NCI-H1694 treated with DMSO at 0.1 percent for 48 hours (cell line): Measurements from ENCODE around the gene MOGAT3.
A peak's percentile ranks its signal among the peaks of the same experiment; 100 is the strongest.

Experiments
- DNase-seq: peaks from one replicate; lab custom pipeline; 2025; lab: John Stamatoyannopoulos, UW

The MOGAT3 gene

GRCh38 chr7:101200862-101201599 is at the start of gene MOGAT3:
MOGAT3 (minus strand) TSS chr7:101201036; CDS start chr7:101200854, 182 bp downstream.
- no peak for DNase-seq

DNA sequence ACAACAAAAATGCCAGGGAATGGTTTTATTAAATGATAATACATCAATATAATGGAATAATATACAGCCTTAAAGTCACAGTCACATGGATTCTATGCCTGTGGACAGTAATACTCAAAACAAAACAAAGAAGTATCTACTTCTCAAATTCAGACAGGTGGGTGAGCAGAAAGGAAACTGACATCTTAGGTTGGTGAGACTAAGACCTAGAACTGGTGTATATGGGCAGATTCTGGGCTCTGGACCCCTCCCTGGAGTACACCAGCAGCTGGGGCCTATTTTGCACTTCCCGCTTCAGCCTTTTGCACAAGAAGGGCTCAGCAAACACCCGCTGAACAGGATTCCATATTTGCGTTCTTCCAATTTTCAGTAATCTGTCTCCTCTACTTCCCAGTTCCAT is 49.5 kb upstream of the MOGAT3 start:
- DNase-seq, result no peak

- no peak for DNase-seq
These were observed 47.4 kb upstream of the MOGAT3 start for GRCh38 chr7:101248276-101248675.

GRCh38 chr7:101245147-101245668 is 44.4 kb upstream of the MOGAT3 start:
- DNase-seq, result no peak

- peak; percentile 90 for DNase-seq
These were observed 43.7 kb upstream of the MOGAT3 start, which contains the start of gene FIS1 for GRCh38 chr7:101244375-101245146. FIS1 (minus strand) TSS chr7:101245081; CDS start chr7:101245004, 77 bp downstream.

GRCh38 chr7:101243646-101244374 is 43.0 kb upstream of the MOGAT3 start:
- DNase-seq, result no peak

GRCh38 chr7:101241443-101242349 is 40.9 kb upstream of the MOGAT3 start:
- peak; percentile 20 for DNase-seq

DNA sequence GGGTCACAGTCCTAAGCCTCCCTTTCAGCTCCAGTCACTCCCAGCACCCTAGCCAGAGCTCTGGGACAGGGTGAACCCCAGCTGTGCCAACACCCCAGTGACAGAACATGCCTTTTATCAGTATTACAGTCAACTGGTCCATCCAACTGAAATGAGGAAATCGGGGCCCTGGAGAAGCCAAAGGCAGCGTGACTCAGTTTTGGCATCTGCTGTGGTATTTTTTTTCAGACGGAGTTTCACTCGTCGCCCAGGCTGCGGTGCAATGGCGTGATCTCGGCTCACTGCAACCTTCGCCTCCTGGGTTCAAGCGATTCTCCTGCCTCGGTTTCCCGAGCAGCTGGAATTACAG is 40.2 kb upstream of the MOGAT3 start:
- DNase-seq, result no peak

- DNase-seq, result no peak
These were observed 39.6 kb upstream of the MOGAT3 start for GRCh38 chr7:101240226-101241014.

DNA sequence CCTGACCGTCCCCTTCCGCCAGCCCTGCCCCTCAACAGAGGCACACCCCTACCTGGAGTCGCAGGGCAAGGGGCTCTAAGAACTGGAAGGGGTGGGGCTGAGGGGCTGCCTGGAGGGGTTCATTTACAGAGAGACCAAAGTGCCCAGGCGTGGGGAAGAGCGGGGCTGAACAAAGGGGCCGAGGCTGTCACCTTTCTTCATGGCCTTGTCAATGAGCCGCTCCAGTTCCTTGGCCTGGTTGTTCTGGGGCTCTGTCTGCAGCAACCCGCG is 39.0 kb upstream of the MOGAT3 start:
- no peak for DNase-seq

DNA sequence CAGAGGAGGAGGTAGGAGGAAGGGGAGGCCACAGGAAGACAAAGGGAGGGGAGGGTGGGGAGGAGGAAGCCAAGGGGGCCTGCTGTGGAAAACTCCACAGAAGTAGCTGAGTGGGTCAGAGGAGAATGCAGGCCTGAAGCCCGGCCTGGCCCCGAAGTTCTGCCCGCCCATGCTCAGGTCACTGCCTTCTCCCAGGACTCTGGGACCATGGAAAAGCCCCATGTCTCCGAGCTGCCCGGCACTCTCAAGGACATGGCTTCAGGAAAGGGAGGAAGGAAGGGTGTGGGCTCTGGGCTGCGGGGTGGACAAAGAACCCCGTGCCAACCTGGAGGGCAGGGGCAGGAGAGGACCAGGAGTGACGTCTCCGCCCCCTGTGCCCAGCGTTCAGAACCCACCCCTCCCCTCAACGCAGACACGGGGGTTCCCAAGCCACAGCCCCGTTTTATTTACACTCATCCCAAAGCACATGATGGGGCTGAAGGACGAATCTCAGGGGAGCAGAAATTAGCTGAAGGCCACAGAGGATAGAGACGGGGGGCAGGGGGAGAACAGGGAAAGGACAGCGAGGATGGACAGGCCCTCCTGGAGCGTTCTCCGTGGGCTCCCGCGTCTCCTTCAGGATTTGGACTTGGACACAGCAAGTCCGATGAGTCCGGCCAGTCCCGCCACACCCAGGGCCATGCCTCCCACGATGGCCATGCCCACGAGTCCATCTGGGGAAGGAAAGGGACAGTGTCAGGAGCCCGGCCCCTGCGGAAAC is 38.5 kb upstream of the MOGAT3 start:
- DNase-seq, result no peak

DNA sequence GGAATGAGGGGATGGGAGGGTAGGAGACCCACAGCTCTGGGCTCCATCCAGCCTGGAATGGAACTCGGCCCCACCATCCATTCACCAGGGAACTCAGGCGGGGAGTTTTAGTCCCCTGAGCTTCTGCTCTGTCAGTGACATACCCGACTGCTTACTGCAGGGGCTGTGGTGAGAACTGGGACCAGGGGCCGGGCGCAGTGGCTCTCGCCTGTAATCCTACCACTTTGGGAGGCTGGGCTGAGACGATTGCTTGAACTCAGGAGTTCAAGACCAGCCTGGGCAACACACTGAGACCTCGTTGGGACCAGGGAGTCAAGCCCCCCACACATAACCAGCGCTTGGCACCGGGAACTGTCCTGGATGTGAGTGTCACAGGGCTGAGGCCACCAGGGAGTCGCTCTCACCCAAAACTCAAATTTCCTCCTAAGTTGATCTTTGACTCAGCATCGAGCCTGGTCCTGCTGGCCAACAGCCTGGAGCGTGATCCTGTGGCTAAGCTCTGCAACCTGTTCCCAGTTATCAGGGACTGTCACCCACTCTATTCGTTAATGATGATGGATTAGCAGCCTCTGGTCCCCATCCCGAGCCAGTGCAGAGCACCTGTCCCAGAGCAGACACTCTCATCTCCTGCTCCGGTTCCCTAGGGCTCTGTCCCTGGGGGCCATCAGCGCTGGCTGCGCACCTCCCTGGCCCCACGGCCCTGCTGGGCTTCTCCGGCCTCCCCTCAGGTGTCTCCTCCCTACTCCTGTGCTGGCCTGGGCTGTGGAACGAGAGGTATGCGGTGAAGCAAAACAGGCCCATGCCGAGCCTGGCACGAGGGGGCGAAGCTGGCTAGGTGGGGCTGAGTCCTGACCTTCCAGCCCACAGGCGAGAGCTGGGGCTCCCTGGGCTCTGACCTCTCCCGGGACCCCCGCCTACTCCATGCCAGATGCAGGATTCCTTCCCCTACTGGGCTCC is 37.7 kb upstream of the MOGAT3 start:
- no peak for DNase-seq

- no peak for DNase-seq
These were observed 36.6 kb upstream of the MOGAT3 start, which contains the start of gene CLDN15 for GRCh38 chr7:101237206-101238067. CLDN15 (minus strand) TSS chr7:101237802; CDS start chr7:101237581, 221 bp downstream.

DNA sequence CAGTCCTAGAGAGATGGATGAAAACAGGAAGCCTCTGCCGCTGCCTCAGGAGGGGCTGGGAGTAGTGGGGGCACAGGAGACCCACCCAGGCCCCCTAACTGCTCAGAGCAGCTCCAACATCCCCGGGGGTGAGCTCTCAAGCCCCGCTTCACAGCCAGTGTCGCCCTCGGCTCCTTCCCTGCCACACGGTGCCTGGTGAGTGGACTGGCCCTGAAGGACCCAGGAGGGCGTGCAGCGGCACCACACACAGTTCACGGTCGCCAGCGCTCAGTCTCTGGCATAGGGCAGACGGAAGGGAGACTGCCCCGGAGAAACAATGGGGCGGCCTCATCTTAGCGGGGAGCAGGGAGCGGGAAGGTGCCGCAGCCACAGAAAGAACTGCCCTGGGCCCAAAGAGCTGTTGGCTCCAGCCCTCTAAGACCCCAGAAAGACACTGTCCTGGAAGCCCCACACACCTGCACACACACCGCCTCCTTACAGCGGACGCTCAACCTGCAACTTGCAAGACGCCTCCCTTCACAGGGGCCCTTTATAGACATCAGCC is 35.5 kb upstream of the MOGAT3 start:
- no peak for DNase-seq

DNA sequence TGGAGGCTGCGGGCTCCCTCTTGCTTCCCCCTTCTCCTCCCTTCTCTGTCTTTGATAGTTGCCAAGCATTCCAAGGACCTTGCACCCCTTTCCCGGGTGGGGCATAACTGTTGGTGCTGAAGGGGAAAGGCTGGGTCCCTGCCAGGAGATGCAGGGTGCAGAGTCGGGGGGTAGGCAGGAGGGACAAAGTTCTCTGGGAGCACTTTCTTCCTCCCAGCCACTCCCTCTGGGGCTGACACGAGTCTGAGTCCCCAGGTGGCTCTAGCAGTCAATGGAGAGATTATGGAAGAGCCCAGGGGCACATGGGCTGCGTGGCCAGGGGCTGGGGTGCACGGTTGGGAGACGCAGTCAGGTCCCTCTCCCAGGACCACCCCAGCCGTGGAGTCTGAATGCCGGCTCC is 34.7 kb upstream of the MOGAT3 start:
- DNase-seq, result no peak

- no peak for DNase-seq
These were observed 34.2 kb upstream of the MOGAT3 start for GRCh38 chr7:101235050-101235449.

GRCh38 chr7:101234636-101235035 is 33.8 kb upstream of the MOGAT3 start:
- no peak for DNase-seq
